GM18868 (cell line): Measurements from ENCODE around the gene SYNGR1.
"Not testable (repeated sequence)": the region's sequence is repeated elsewhere in the genome, so short reads cannot be mapped to it uniquely, and the experiment has no call there.

Experiments used
- ATAC-seq: cut with Tn5 transposase; IDR thresholded peaks from one replicate; pipeline ENCODE4 v1.9.1; 2021; ENCODE audit warnings: mild to moderate bottlenecking, moderate library complexity; ENCODE audit not compliant: unreplicated experiment

The SYNGR1 gene

GRCh38 chr22:39350757-39351688, 1.2 kb downstream of the SYNGR1 start:
- no peak for ATAC-seq

GRCh38 chr22:39351689-39352214, 2.0 kb downstream of the SYNGR1 start:
- peak; percentile 54 for ATAC-seq

GRCh38 chr22:39352306-39352891, 2.6 kb downstream of the SYNGR1 start:
- no peak for ATAC-seq

- no peak for ATAC-seq
These were observed 3.6 kb downstream of the SYNGR1 start for GRCh38 chr22:39353346-39353745.

GRCh38 chr22:39355080-39355479, 5.3 kb downstream of the SYNGR1 start:
- ATAC-seq: no peak

GRCh38 chr22:39355805-39356204, 6.0 kb downstream of the SYNGR1 start:
- ATAC-seq: not testable (repeated sequence)

GRCh38 chr22:39356464-39356863, 6.7 kb downstream of the SYNGR1 start:
- no peak for ATAC-seq

- not testable (repeated sequence) for ATAC-seq
These were observed 7.6 kb downstream of the SYNGR1 start for GRCh38 chr22:39357110-39358108.

- not testable (repeated sequence) for ATAC-seq
These were observed 8.4 kb downstream of the SYNGR1 start for GRCh38 chr22:39358197-39358596.

GRCh38 chr22:39359659-39360195, 9.9 kb downstream of the SYNGR1 start:
- no peak for ATAC-seq

- no peak for ATAC-seq
These were observed 10.5 kb downstream of the SYNGR1 start for GRCh38 chr22:39360242-39360641.

- no peak for ATAC-seq
These were observed 11.1 kb downstream of the SYNGR1 start for GRCh38 chr22:39360674-39361413.

- no peak for ATAC-seq
These were observed 11.7 kb downstream of the SYNGR1 start for GRCh38 chr22:39361496-39361895.

- ATAC-seq: no peak
These were observed 12.5 kb downstream of the SYNGR1 start for GRCh38 chr22:39362271-39362670.

- no peak for ATAC-seq
These were observed 13.1 kb downstream of the SYNGR1 start for GRCh38 chr22:39362932-39363331.

- ATAC-seq: no peak
These were observed 14.1 kb downstream of the SYNGR1 start for GRCh38 chr22:39363751-39364515.

- ATAC-seq: no peak
These were observed 15.1 kb downstream of the SYNGR1 start for GRCh38 chr22:39364714-39365491.

- ATAC-seq: no peak
These were observed 15.6 kb downstream of the SYNGR1 start for GRCh38 chr22:39365492-39365780.
